Endodermal cell (in vitro differentiated cells): Measurements from ENCODE around the gene RASSF8. TPM values are rescaled to one million over a fixed set of nuclear protein-coding genes. Genes with fewer than 3 reads are reported as not detected.
A peak's percentile ranks its signal among the peaks of the same experiment; 100 is the strongest.

ENCODE experiments used
- DNase-seq: peaks from one replicate; pipeline ENCODE4 v3.0.0-alpha.2; 2017
- H3K27ac ChIP-seq: 2 replicates; pipeline ENCODE4 v1.5.1; 2013; ENCODE audit warnings: mild to moderate bottlenecking, low read depth, low read length, moderate library complexity
- H3K27me3 ChIP-seq: 2 replicates; pipeline ENCODE4 v1.6.1; 2013; ENCODE audit warnings: mild to moderate bottlenecking, low read length, moderate library complexity; ENCODE audit not compliant: insufficient read depth, control insufficient read depth, poor library complexity, severe bottlenecking
- H3K36me3 ChIP-seq: 2 replicates; pipeline ENCODE4 v1.7.0; 2013; ENCODE audit warnings: mild to moderate bottlenecking, low read length, moderate library complexity; ENCODE audit not compliant: control insufficient read depth, insufficient read depth
- H3K4me1 ChIP-seq: one replicate; pipeline ENCODE4 v1.7.0; 2013; ENCODE audit warnings: low read length; ENCODE audit not compliant: control insufficient read depth, insufficient read depth
- H3K4me3 ChIP-seq: 2 replicates; pipeline ENCODE4 v1.5.1; 2013; ENCODE audit warnings: mild to moderate bottlenecking, low read length, moderate library complexity
- H3K9ac ChIP-seq: 2 replicates; pipeline ENCODE4 v1.6.1; 2013; ENCODE audit warnings: mild to moderate bottlenecking, low read length, moderate library complexity; ENCODE audit not compliant: poor library complexity, severe bottlenecking; ENCODE audit errors: extremely low read depth
- H3K9me3 ChIP-seq: 2 replicates; pipeline ENCODE4 v1.6.1; 2013; ENCODE audit warnings: mild to moderate bottlenecking, low read length, moderate library complexity; ENCODE audit not compliant: control insufficient read depth
- H3K27ac Mint-ChIP-seq: 2 replicates; pipeline ENCODE4 v1.8.0; 2020; ENCODE audit warnings: mixed read lengths
- H3K27me3 Mint-ChIP-seq: 2 replicates; pipeline ENCODE4 v1.8.0; 2021; ENCODE audit warnings: mild to moderate bottlenecking, mixed read lengths; ENCODE audit not compliant: insufficient read depth
- H3K36me3 Mint-ChIP-seq: 2 replicates; pipeline ENCODE4 v1.8.0; 2020; ENCODE audit warnings: low read depth, mixed read lengths
- H3K4me1 Mint-ChIP-seq: 2 replicates; pipeline ENCODE4 v1.8.0; 2020; ENCODE audit warnings: mixed read lengths
- H3K4me3 Mint-ChIP-seq: 2 replicates; pipeline ENCODE4 v1.8.0; 2020; ENCODE audit warnings: mild to moderate bottlenecking, moderate library complexity, mixed read lengths
- H3K9me3 Mint-ChIP-seq: 2 replicates; pipeline ENCODE4 v1.8.0; 2020; ENCODE audit warnings: mild to moderate bottlenecking, mixed read lengths
- WGBS, 2 experiments: methylation state at CpG; one replicate each; pipeline versions ENCODE4 v1.1.5 to v1.1.7; 2013; ENCODE audit warnings: missing lambda C conversion rate in 2 of 2, mixed read lengths in 1 of 2; ENCODE audit not compliant: insufficient coverage in 1 of 2, insufficient read length in 1 of 2; 5-methylcytosine and 5-hydroxymethylcytosine counted together
- total RNA-seq, 2 donors: library from RNA; stranded (reverse); fragmentation: NEBNext Ultra II Directional in 1 of 2; extraction: Animal tissue kit (Norgen Biotek cat#: 25700) in 1 of 2; gene quantifications; 2 replicates in 1 of 2; 3 replicates in 1 of 2; pipeline ENCODE4 v1.2.1, GENCODE V29; 2021
- TF ChIP-seq, protein P1 (sequence below): fragments of 200-600 bp; sonication (generic); conservative IDR thresholded peaks from 2 replicates; pipeline ENCODE4 v1.5.0; 2021; ENCODE audit warnings: antibody characterized with exemption, mild to moderate bottlenecking

RASSF8 gene
- total RNA-seq, 2 donors from 2014 or later, result 87.0 to 183 TPM

DNA sequence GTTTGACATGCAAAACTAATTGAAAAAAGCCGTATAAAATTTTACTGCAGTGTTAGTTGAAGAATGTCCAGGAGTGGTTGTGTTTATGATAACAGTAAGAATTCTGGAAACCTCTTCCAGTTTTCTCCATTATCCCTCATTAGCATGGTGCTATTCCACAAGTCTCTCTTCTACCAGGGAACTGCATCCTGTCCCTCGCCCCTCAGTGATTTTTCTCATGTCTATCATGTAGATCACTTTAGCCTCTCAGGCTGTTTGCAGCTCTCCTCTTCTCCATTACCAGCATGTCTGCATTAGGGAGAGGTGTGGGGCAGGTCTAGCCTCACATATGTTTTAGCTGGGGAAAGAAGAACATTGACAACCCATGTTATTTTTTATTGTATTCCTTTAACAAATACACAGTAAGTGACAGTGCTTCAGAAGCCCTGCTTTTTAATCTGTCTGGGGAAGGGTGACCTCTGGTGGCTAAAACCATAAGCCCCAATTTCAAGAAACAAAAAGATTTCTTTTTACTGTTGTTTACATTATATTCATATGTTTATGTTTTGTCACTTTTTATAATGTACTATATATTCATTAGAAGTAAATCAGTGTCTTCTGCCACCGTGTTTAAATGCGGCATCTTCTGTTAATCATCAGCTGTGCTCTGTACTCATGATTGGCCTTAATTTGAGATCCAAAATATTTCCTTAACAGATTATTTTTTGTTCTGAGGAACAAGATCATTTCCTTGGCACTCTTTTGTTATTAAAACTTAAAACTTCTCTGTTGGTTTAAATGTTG lies 70.7 kb downstream of the RASSF8 start:
- no peak overlapping the region for H3K4me3 Mint-ChIP-seq
- no peak overlapping the region for H3K9ac ChIP-seq
- peaks cover 12% of the 10 kb centered on the region for H3K36me3 Mint-ChIP-seq
- TF ChIP-seq, protein P1, sequence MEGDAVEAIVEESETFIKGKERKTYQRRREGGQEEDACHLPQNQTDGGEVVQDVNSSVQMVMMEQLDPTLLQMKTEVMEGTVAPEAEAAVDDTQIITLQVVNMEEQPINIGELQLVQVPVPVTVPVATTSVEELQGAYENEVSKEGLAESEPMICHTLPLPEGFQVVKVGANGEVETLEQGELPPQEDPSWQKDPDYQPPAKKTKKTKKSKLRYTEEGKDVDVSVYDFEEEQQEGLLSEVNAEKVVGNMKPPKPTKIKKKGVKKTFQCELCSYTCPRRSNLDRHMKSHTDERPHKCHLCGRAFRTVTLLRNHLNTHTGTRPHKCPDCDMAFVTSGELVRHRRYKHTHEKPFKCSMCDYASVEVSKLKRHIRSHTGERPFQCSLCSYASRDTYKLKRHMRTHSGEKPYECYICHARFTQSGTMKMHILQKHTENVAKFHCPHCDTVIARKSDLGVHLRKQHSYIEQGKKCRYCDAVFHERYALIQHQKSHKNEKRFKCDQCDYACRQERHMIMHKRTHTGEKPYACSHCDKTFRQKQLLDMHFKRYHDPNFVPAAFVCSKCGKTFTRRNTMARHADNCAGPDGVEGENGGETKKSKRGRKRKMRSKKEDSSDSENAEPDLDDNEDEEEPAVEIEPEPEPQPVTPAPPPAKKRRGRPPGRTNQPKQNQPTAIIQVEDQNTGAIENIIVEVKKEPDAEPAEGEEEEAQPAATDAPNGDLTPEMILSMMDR, result peak; percentile 100
- peaks cover 3% of the 10 kb centered on the region for H3K36me3 ChIP-seq
- H3K27ac ChIP-seq, result no peak overlapping the region
- peak overlapping the region; percentile 49 for H3K27ac Mint-ChIP-seq
- peak; percentile 72 for DNase-seq
- H3K27me3 Mint-ChIP-seq, result no peaks in the 10 kb centered on the region
- H3K9me3 Mint-ChIP-seq, result peaks cover 7% of the 10 kb centered on the region
- 69% methylated on average over 4 of the region's 4 CpGs; no CpG with 5 or more reads in 1 of the 2 experiments for WGBS, 2 experiments
- peaks cover 5% of the 10 kb centered on the region for H3K9me3 ChIP-seq
- peaks cover 55% of the 10 kb centered on the region for H3K4me1 Mint-ChIP-seq
- H3K4me1 ChIP-seq, result peaks cover 8% of the 10 kb centered on the region
- H3K4me3 ChIP-seq, result no peak overlapping the region
- no peaks in the 10 kb centered on the region for H3K27me3 ChIP-seq

GRCh38 chr12:26029736-26030022 lies 71.2 kb downstream of the RASSF8 start:
- TF ChIP-seq, protein P1, result no peak
- Mint-ChIP-seq H3K4me1 (peaks cover 55% of the 10 kb centered on the region), H3K9me3 (peaks cover 5% of the 10 kb centered on the region), H3K27me3 (no peaks in the 10 kb centered on the region), H3K36me3 (peaks cover 10% of the 10 kb centered on the region), H3K4me3 (no peak overlapping the region), H3K27ac (no peak overlapping the region)
- Histone ChIP-seq H3K9ac (no peak overlapping the region), H3K9me3 (no peaks in the 10 kb centered on the region), H3K36me3 (no peaks in the 10 kb centered on the region), H3K27ac (no peak overlapping the region), H3K4me3 (no peak overlapping the region), H3K27me3 (no peaks in the 10 kb centered on the region), H3K4me1 (peaks cover 8% of the 10 kb centered on the region)
- 89 to 94% methylated on average over 3 of the region's 3 CpGs for WGBS, 2 experiments
- no peak for DNase-seq

- Mint-ChIP-seq H3K9me3 (peaks cover 5% of the 10 kb centered on the region), H3K27ac (no peak overlapping the region), H3K4me3 (no peak overlapping the region), H3K27me3 (no peaks in the 10 kb centered on the region), H3K36me3 (peaks cover 5% of the 10 kb centered on the region), H3K4me1 (peaks cover 55% of the 10 kb centered on the region)
- Histone ChIP-seq H3K27me3 (no peaks in the 10 kb centered on the region), H3K4me3 (no peak overlapping the region), H3K9ac (no peak overlapping the region), H3K4me1 (peaks cover 8% of the 10 kb centered on the region), H3K27ac (no peak overlapping the region), H3K9me3 (no peaks in the 10 kb centered on the region), H3K36me3 (no peaks in the 10 kb centered on the region)
- no peak for DNase-seq
- TF ChIP-seq, protein P1, result no peak
- WGBS, 2 experiments, result 90% methylated on average over 2 to 3 of the region's 3 CpGs
Observed at GRCh38 chr12:26030371-26030770, 71.9 kb downstream of the RASSF8 start.
